B cell (primary cell): ENCODE measurements around the gene WFS1.

Experiments used
- EZH2 ChIP-seq: IDR thresholded peaks from 2 replicates; pipeline ENCODE4 v1.6.1; 2012; ENCODE audit warnings: borderline replicate concordance, low read depth, mild to moderate bottlenecking, moderate library complexity, low read length; ENCODE audit not compliant: insufficient read depth, poor library complexity, severe bottlenecking
- TF ChIP-seq, protein P1 (sequence below): fragments of 200-600 bp; IDR thresholded peaks from one replicate; pipeline ENCODE4 v1.8.0; 2022; ENCODE audit warnings: antibody characterized with exemption, mild to moderate bottlenecking

DNA sequence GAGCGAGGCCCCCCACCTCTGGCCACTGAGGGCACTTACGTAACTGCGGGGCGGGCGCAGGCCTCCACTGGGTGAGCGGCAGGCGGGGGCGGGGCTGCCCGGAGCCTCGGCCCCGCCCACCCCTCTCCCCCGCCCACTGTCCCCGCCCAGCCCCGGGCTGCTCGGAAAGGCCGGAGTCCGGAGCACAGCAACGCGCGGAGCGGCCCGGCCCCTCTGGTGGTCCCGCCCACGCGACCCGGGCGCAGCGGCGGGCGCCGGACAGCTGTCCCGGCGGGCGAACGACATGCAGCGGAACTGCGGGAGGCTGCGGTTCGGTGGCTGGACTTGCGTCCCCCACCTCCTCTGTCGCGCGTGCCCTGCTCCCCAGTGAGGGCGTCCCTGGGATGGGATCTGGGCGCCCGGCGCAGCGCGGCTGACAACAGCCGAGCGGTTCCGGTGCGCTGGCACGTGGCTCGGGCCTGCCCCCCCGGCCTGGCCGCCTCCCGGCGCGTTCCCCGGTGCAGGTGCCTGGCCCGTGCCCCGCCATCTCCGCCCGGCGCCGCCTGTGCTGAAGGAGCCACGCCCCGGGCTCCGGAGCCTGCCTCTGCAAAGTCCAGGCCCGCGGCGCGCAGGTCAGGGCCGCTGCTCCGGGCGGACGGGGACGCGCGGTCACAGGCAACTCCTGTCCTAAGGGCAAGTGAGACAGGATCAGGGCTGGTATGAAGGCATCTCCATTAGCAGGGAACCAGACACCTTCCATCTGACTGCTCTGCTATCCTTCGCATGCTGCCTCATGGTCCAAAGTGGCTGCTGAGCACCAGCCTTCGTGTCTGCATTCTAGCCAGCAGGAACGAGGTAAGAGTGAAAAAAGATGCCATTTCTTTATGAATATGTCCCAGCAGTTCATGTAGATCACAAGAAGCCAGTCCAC lies 47.5 kb upstream of the WFS1 start:
- TF ChIP-seq, protein P1, sequence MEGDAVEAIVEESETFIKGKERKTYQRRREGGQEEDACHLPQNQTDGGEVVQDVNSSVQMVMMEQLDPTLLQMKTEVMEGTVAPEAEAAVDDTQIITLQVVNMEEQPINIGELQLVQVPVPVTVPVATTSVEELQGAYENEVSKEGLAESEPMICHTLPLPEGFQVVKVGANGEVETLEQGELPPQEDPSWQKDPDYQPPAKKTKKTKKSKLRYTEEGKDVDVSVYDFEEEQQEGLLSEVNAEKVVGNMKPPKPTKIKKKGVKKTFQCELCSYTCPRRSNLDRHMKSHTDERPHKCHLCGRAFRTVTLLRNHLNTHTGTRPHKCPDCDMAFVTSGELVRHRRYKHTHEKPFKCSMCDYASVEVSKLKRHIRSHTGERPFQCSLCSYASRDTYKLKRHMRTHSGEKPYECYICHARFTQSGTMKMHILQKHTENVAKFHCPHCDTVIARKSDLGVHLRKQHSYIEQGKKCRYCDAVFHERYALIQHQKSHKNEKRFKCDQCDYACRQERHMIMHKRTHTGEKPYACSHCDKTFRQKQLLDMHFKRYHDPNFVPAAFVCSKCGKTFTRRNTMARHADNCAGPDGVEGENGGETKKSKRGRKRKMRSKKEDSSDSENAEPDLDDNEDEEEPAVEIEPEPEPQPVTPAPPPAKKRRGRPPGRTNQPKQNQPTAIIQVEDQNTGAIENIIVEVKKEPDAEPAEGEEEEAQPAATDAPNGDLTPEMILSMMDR, result no peak
- no peak for TF ChIP-seq EZH2
